Esophagus squamous epithelium (tissue), 4 donors: ENCODE results near the gene CHPF2.

Experiments
- CTCF ChIP-seq, 6 experiments: fragments of 450-650 bp in 4 of 6; fragments of 200-600 bp in 2 of 6; sonication (generic) in 2 of 6; IDR thresholded peaks; one replicate each; pipeline ENCODE4 v1.5.1; 2016 to 2019; ENCODE audit warnings: antibody characterized with exemption in 6 of 6, mild to moderate bottlenecking in 4 of 6, moderate library complexity in 4 of 6
- POLR2A ChIP-seq, 4 donors: fragments of 450-650 bp; IDR thresholded peaks; one replicate each; pipeline ENCODE4 v1.6.1; 2017; ENCODE audit warnings: antibody characterized with exemption in 4 of 4, mild to moderate bottlenecking in 4 of 4, moderate library complexity in 3 of 4

GRCh38 chr7:151238924-151239836 lies 6.9 kb downstream of the CHPF2 start:
- TF ChIP-seq CTCF (IDR thresholded peaks at IDR 0.05) (no peak), POLR2A (IDR thresholded peaks at IDR 0.05) (no peak)
